NB4 (cell line): ENCODE data around the gene RAB40B.

Source experiments
- CTCF ChIP-seq: IDR thresholded peaks from one replicate; pipeline ENCODE4 v1.5.1; 2012; ENCODE audit warnings: low read depth, low read length
- POLR2A ChIP-seq: IDR thresholded peaks from 2 replicates; pipeline ENCODE4 v1.6.1; 2011; ENCODE audit warnings: mild to moderate bottlenecking; ENCODE audit not compliant: insufficient read length; ENCODE audit errors: extremely low read depth

GRCh38 chr17:82737967-82738877, 39.7 kb upstream of the RAB40B start:
- no peak for TF ChIP-seq CTCF
- TF ChIP-seq POLR2A = no peak
